ENCODE data around the gene PTK7.

PTK7 gene

GRCh38 chr6:43144879-43145278 lies 68.8 kb downstream of the PTK7 start:
- no peak for DNase-seq (ENCODE audit: low read depth in 2 of 2)

- no peak for DNase-seq (ENCODE audit: low read depth in 2 of 2)
Measured at GRCh38 chr6:43146261-43146660, 70.1 kb downstream of the PTK7 start.

- no peak for DNase-seq (ENCODE audit: low read depth in 2 of 2)
Measured at GRCh38 chr6:43146709-43147688, 70.9 kb downstream of the PTK7 start.

GRCh38 chr6:43147691-43148477 lies 71.8 kb downstream of the PTK7 start:
- DNase-seq (ENCODE audit: low read depth in 2 of 2), result no peak

- no peak for DNase-seq (ENCODE audit: low read depth in 2 of 2)
Measured at GRCh38 chr6:43149265-43149664, 73.2 kb downstream of the PTK7 start.

- no peak for DNase-seq (ENCODE audit: low read depth in 2 of 2)
Measured at GRCh38 chr6:43150051-43150751, 74.1 kb downstream of the PTK7 start.

GRCh38 chr6:43159599-43159998 lies 83.5 kb downstream of the PTK7 start:
- DNase-seq (ENCODE audit: low read depth in 2 of 2), result no peak

GRCh38 chr6:43163899-43164298 lies 87.8 kb downstream of the PTK7 start:
- no peak for DNase-seq (ENCODE audit: low read depth in 2 of 2)

GRCh38 chr6:43170417-43170930 lies 94.4 kb downstream of the PTK7 start:
- DNase-seq (ENCODE audit: low read depth in 2 of 2), result no peak

GRCh38 chr6:43170931-43171706 lies 95.0 kb downstream of the PTK7 start, which contains the start of gene SRF:
Gene SRF, plus strand, starts transcription at chr6:43171269. Its CDS starts 388 bp downstream, at chr6:43171657.
- peak; percentile 97 to 99 for DNase-seq (ENCODE audit: low read depth in 2 of 2)

- no peak for DNase-seq (ENCODE audit: low read depth in 2 of 2)
Measured at GRCh38 chr6:43171707-43172103, 95.6 kb downstream of the PTK7 start.

GRCh38 chr6:43172104-43173007 lies 96.2 kb downstream of the PTK7 start:
- peak in 1 of 2 donors; percentile 33 for DNase-seq (ENCODE audit: low read depth in 2 of 2)

- DNase-seq (ENCODE audit: low read depth in 2 of 2), result no peak
Measured at GRCh38 chr6:43173591-43174262, 97.6 kb downstream of the PTK7 start.

- DNase-seq (ENCODE audit: low read depth in 2 of 2), result peak; percentile 85 to 95
Measured at GRCh38 chr6:43174263-43175112, 98.4 kb downstream of the PTK7 start.

- DNase-seq (ENCODE audit: low read depth in 2 of 2), result no peak
Measured at GRCh38 chr6:43175676-43176422, 99.7 kb downstream of the PTK7 start.

GRCh38 chr6:43176423-43176786 lies 100.3 kb downstream of the PTK7 start:
- no peak for DNase-seq (ENCODE audit: low read depth in 2 of 2)

GRCh38 chr6:43178150-43178549 lies 102.0 kb downstream of the PTK7 start:
- DNase-seq (ENCODE audit: low read depth in 2 of 2), result no peak

Data from stimulated activated CD8-positive, alpha-beta memory T cell treated with anti-CD3 and anti-CD28 coated beads, Interleukin-15, amount 100 ng/mL, for 4 hours (primary cell).